ENCODE results near the gene PSD. TPM values are rescaled to one million over a fixed set of nuclear protein-coding genes. Genes with fewer than 3 reads are reported as not detected.
A peak's percentile ranks its signal among the peaks of the same experiment; 100 is the strongest.

Gene PSD
- total and polyA plus RNA-seq, 11 donors: 0.14 to 1.7 (median 0.84) TPM

GRCh38 chr10:102411341-102412255 is 7.0 kb downstream of the PSD start:
- H3K27ac ChIP-seq: peak overlapping the region in 1 of 12 donors; percentile 99
- H3K9me3 ChIP-seq: no peaks in the 10 kb centered on the region
- no peak overlapping the region for H3K4me3 ChIP-seq
- DNase-seq (no peak), ATAC-seq (no peak)
- H3K36me3 ChIP-seq: no peaks in the 10 kb centered on the region
- H3K27me3 ChIP-seq: peaks cover 28 to 89% (median 49%) of the 10 kb centered on the region in 9 donors
- no peak for TF ChIP-seq POLR2A (IDR thresholded peaks at IDR 0.05)
- TF ChIP-seq, protein P1, sequence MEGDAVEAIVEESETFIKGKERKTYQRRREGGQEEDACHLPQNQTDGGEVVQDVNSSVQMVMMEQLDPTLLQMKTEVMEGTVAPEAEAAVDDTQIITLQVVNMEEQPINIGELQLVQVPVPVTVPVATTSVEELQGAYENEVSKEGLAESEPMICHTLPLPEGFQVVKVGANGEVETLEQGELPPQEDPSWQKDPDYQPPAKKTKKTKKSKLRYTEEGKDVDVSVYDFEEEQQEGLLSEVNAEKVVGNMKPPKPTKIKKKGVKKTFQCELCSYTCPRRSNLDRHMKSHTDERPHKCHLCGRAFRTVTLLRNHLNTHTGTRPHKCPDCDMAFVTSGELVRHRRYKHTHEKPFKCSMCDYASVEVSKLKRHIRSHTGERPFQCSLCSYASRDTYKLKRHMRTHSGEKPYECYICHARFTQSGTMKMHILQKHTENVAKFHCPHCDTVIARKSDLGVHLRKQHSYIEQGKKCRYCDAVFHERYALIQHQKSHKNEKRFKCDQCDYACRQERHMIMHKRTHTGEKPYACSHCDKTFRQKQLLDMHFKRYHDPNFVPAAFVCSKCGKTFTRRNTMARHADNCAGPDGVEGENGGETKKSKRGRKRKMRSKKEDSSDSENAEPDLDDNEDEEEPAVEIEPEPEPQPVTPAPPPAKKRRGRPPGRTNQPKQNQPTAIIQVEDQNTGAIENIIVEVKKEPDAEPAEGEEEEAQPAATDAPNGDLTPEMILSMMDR (IDR thresholded peaks at IDR 0.05): no peak
- 76 to 82% (median 81%) methylated on average over 12 to 14 of the region's 14 CpGs for WGBS, 4 donors
- intact Hi-C loops (cut with DNase I): loop anchor here in 1 of 10 donors (10.0 kb wide), 1 partner anchor 247 kb away; no protein-coding TSS in a partner anchor
- H3K4me1 ChIP-seq: peaks cover 0 to 26% (median 9%) of the 10 kb centered on the region in 12 donors

DNA sequence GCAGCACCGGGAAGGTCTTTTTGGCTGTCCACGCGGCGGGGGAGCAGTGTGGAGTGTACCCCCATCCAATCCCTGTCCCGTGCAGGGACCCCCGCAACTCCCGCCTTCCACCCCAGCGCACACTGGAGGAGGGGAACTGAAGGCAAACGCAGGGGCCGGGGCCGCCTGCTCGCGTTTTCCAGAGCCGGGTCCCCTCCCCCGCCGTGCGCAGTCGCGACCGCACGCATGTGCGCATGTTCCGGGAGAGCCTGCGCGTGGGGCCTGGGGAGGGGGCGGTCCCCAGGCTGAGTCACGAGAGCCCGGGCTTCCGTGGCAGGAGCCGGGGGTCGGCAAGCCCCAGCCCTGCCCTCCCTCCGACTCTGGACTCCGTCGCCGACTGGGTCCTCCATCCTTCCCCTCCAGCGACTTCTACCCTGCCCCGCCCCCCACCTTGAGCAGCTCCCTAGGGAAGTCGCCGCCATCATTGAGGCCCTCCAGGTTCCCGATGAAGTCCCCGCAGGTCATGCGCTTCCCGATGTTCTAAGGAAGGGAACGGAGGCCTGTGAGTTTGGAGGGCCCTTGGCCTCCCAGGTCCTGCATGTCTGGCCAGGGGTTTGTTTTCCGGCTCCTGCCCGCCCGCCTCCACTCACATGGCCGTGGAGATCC is 8.0 kb downstream of the PSD start:
- DNase-seq: peak in 1 of 5 donors; percentile 22
- ATAC-seq: peak in 1 of 4 donors; percentile 33
- peaks cover 24 to 82% (median 49%) of the 10 kb centered on the region in 9 donors for H3K27me3 ChIP-seq
- H3K4me1 ChIP-seq: peaks cover 0 to 26% (median 9%) of the 10 kb centered on the region in 12 donors
- intact Hi-C loops (cut with DNase I): loop anchor here in 1 of 10 donors (10.0 kb wide), 1 partner anchor 246 kb away; no protein-coding TSS in a partner anchor
- peak overlapping the region in 11 of 12 donors; percentile 6 to 50 (median 32) for H3K4me3 ChIP-seq
- H3K9me3 ChIP-seq: no peaks in the 10 kb centered on the region
- no peak for TF ChIP-seq POLR2A (IDR thresholded peaks at IDR 0.05)
- TF ChIP-seq, protein P1 (IDR thresholded peaks at IDR 0.05): no peak
- H3K36me3 ChIP-seq: no peaks in the 10 kb centered on the region
- peak overlapping the region in 1 of 12 donors; percentile 99 for H3K27ac ChIP-seq
- WGBS, 4 donors: 2 to 11% (median 4%) methylated on average over 3 to 48 of the region's 48 CpGs

DNA sequence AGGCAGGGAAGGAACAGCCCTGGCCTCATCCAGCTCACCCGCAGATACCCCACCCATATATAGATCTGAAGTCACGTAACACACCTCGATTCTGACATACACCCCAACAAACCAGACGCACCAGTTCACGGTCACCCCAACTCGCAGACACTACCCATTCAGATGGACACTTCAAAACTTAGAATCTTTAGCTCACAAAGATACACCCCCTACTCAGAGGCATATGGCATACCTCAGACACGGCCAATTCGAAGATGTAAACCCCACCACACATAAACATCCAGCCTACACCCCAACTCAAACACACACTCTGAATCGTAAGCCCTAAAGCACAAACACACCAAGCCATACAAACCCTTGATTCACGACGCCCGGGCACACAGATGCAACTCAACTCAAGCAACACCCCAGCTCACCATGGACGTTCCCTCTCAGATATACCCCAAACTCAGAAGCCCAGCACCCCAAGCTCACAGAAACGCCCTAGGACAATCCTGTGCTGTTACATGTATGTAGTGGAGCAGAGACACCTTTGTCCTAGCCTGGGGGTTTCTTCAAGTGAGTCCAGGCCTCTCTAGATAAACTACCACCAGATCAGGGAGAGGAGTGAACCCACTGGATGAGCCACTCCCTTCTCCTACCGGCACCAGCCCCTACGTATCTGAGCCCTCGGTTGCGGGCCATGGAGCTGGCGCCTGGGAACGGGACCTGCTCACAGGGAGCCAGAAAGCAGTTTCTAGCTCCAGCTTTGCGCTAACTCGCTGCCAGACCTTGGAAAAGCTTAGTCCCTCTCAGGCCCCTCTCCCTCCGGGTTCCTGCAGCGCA is 8.8 kb downstream of the PSD start:
- no peak for ATAC-seq
- Histone ChIP-seq H3K4me3 (peak overlapping the region in 11 of 12 donors; percentile 9 to 53 (median 39)), H3K36me3 (no peaks in the 10 kb centered on the region), H3K27me3 (peaks cover 20 to 75% (median 43%) of the 10 kb centered on the region in 9 donors), H3K4me1 (peaks cover 0 to 26% (median 9%) of the 10 kb centered on the region in 12 donors), H3K27ac (peak overlapping the region in 1 of 12 donors; percentile 99), H3K9me3 (no peaks in the 10 kb centered on the region)
- intact Hi-C loops (cut with DNase I): loop anchor here in 3 of 10 donors (5.0 to 10.0 kb wide), 3 partner anchors 67 to 245 kb away; partner anchors contain the start of gene ELOVL3 (in 1 of the 3)
- TF ChIP-seq, protein P1 (IDR thresholded peaks at IDR 0.05): no peak
- no peak for TF ChIP-seq POLR2A (IDR thresholded peaks at IDR 0.05)
- WGBS, 4 donors: 34 to 50% (median 39%) methylated on average over 16 to 24 of the region's 24 CpGs
- DNase-seq: no peak
